EL (cell line): ENCODE measurements around the gene DNAJB8.

Experiments used
- DNase-seq: peaks from one replicate; pipeline ENCODE4 v3.0.0-alpha.2; 2016

Gene DNAJB8

GRCh38 chr3:128442949-128443348 lies 23.7 kb downstream of the DNAJB8 start:
- DNase-seq = no peak

DNA sequence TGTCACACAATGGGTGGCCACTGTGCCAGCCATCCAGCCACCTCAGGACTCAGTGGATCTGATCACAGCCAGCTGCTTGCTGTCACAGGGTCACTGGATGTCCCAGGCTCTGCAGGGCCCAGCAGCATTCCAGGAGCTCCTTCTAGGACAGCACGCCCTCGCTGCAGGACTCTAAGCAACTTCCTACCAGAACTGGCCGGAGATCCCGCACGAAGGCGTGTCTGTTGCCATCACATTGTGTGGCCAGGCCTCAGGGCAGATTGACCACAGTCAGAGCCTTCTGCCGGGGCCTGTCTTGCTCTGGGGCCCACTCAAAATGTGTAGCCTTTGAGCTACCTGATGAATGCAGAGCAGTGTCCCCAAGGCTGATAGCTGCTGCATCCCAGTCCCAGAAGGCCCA lies 24.6 kb downstream of the DNAJB8 start:
- no peak for DNase-seq

DNA sequence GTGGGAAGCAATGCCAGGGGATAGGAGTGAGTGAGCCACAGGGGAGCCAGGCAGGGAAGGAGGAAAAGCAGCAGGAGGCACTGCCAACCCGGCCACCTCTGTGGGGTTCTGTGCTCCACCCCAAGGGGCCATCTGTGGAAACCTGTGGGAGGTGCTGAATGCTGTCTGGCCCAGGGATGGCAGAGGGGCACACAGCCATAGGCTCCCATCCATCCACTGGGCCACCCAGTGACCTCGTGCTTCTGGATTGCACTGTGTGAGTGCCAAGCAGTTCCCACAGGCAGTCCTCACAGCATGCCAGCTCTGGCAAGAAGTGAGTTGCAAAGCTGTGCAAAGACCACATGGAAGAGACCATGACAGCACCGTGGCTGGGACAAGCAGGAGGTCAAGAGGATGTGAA lies 27.5 kb downstream of the DNAJB8 start:
- DNase-seq = peak; percentile 60

DNA sequence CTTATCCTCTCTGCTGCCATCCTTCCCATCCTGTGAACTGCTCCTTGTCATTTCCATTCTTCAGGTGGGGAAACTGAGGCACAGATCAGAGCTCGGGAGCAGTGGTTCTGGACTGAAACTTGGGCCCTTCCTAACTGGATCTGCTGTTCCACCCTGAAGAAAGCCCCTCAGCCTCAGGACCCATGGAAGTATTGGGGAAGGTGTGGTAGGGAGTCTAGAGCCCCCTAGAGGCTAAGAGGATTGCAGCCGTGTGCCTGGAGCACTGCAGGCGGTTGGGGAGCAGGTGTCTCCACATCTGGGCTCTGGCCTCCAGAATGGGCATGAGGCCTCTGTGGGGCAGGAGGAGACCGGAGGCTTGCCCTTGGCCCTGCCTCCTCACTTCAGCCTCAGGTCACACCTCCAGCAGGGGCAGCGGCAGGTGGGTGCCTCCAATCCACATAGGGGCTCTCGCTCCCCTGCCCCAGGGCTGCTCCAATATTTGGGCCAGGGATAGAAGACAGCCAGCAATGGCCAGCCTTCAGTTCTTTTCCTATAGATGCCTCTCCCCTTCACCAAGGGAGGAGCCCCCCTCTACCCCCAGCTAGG lies 28.1 kb downstream of the DNAJB8 start:
- no peak for DNase-seq

- DNase-seq = no peak
Observed at GRCh38 chr3:128436214-128436613, 30.5 kb downstream of the DNAJB8 start.

DNA sequence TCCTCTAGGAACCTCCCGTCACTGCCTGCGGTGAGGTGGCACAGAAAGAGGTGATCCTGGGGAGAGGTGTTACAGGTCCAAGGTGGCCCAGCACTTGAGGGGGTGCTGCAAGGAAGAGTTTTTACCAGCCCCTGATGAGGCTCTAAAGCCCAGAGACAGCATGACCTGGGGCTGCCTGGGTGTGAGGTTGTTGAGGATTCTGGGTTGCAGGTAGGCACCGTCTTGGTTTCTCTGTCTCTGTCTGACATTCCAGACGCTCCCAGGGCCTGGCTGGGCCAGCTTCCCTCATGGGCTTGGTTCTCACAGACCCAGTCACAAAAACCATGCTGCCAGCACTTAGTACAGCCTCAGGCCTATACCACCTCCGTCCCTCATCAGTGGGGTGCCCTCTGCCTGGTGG lies 31.1 kb downstream of the DNAJB8 start:
- DNase-seq = no peak

DNA sequence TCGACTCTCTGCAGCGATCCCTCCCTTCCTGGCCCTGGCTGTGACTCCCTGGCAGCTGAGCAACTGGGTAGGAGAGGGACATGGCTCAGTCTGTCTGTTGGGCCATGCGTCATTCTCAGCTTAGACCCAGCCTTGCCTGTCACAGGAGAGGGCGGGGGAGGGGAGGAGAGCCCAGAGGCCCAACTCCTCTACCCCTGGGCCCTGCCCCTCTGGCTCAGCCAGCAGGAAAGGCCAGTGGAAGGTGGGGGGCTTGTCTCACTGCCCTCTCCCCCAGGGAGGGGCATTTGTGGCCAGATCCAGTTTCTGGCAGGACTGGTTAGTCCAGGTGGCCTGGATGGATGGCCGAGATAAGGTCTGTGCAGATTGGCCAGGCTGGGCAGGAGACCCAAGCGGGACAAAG lies 31.6 kb downstream of the DNAJB8 start:
- no peak for DNase-seq

DNA sequence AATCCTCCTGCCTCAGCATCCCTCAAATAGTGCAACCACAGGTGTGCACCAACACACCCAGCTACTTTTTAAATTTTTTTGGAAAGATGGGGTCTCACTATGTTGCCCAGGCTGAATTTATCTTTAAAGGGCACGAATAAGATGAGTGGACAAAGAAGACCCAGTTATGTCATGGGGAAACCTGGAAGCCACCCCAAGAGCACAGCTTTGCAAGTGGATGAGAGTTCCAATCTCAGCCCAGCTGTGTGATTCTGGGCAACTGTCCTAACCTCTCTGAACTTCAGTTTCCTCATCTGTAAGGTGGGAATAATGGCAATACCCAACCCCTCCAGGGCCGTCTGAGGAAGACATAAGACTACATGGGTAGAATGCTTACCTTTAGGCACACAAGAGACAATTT lies 32.2 kb downstream of the DNAJB8 start:
- no peak for DNase-seq

DNA sequence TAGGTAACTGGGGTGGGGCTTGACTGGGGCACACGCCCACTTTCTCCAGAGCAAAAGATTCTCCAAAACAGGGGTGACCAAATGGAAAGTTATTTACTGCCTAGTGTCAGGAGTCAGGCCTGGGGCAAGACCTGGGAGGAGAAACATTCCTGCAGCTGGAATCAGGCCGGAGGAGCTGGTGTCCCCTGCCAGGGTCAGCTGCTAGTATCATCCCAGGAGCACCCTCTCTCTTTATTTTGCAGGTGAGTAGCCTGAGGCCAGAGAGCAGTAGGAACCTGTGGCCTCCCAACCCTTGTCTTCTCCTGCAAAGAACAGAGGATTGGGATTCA lies 32.9 kb downstream of the DNAJB8 start:
- DNase-seq = peak; percentile 37

DNA sequence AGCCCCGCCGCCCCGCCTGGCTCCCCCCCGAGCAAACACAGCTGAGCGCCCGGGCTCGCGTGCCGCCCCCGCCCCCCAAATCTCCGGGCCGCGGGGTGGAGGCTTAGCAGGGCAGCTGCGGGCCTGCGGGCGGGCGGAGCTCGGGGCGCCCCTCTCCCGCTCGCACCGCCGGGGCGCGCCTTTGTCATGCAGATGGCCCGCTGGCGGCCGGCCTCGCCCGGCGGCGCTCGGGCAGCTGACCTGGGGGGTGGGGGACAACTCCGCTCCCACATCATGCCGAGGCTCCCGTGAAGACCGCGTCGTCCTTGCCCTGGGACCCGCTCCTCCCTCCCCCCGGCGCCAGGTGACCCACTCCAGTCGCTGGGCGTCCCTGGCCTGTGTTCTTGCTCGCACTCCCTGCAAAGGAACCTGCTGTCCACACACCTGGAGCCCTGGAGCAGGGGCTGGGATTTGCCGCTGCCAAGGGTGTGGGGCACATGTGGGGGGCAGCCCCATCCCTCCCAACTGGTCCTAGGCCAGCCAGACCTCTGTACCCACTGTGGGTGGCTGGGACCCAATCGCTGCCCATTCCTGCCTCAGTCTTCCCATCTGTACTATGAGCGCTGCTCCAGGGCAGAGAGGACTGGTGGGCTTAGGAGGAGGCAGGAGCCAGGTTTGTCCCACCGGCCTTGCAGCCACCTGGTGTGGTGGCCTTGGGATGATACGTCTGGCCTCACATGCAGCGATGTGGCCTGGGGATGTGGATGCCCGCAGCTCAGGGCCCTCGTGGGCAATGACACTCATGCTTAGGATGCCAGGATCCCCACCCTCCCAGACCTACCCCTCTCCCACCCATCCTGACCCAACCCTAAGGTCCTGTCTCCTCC lies 33.5 kb downstream of the DNAJB8 start:
- peak; percentile 17 for DNase-seq

- no peak for DNase-seq
Observed at GRCh38 chr3:128432301-128432970, 34.3 kb downstream of the DNAJB8 start.

DNA sequence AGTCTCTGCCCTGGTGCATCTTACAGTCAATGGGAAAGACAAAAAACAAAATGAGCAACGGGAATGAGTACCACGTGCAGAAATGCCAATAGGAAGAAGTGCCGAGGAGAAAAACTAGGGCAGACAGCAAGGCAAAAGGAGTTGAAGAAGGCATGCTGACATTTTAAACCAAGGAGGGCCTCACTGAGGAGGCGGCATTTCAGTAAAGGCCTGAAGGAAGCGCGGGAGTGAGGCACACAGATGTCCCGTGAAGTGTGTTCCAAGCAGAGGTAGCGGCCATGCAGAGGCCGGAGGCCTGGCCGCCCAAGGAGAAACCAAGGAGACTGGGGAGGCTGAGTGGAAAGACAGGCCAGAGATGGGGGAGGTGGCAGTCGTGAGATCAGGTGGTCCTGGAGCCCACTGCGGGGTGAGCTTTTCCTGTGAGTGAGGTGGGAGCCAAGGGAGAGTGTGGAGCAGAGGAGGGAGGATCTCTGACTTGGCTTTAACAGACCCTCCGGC lies 34.8 kb downstream of the DNAJB8 start:
- no peak for DNase-seq

GRCh38 chr3:128430731-128431130 lies 36.0 kb downstream of the DNAJB8 start:
- no peak for DNase-seq

GRCh38 chr3:128430301-128430700 lies 36.4 kb downstream of the DNAJB8 start:
- DNase-seq = no peak

DNA sequence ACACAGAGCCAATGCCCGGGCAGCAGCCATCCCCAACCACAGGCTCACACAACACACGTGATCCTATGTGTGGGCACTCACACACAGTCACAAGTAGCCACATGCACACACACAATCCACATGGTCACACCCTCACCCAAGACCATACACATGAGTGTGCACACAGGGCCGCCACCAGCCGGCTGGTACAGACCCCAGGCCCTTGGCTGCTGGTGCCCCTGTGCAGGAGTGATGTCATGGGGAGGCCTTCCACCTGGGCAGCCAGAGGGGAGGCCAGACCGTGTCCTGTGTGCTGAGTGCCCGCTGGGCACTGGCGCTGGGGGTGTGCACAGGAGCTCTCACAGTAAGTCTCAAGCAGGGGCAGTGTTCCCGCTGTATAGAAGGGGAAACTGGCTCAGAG lies 36.9 kb downstream of the DNAJB8 start:
- no peak for DNase-seq

DNA sequence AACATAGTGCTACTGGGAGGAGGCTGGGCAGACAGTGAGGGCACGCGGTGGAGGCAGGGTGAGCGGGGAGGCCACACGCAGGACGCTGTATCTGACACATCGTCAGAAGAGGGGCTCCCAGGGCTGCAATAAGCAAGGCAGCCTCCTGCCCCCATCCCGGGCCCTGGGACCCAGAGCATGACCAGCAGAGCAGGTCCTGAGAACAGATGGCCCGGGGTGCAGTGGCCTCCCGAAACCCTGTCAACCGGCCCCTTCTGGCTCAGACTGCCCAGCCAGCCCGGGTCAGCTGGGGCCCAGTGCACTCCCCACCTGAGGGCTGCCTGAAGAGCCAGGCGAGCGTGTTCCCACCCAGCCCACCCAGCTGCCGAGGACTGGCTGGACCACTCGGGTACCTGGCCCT lies 37.4 kb downstream of the DNAJB8 start:
- no peak for DNase-seq

GRCh38 chr3:128427872-128428822 lies 38.5 kb downstream of the DNAJB8 start:
- no peak for DNase-seq

DNA sequence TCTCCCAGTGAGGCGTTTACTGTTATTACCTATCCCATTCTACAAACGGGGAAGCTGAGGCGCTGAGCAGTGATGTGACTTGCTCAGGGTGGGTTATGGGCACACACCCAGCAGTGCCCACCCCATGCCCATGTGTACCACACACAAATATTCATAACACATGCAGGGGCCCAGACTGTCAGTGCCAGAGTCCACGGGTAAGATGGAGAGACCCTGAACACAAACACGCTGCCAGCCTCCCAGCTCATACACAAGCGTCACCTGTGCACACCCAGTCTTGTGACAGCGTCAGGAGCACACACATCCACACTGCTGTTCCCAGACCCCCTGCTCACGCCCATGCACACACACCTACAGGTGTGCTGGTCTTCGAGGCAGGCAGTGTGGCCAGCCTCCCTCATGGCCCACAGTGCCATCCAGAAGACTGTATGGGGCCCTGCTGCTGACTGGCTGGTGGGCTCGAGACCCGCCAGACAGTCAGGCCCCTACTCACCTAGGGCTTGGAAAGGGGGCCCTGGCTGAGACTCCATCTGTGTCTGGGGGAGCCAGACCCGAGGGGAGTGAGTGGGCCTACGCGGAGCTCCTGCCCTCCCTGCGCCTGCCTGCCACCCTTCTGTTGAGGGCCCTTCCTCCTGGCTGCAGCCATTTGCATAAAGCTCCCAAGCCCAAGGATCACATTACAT lies 39.4 kb downstream of the DNAJB8 start:
- DNase-seq = no peak

DNA sequence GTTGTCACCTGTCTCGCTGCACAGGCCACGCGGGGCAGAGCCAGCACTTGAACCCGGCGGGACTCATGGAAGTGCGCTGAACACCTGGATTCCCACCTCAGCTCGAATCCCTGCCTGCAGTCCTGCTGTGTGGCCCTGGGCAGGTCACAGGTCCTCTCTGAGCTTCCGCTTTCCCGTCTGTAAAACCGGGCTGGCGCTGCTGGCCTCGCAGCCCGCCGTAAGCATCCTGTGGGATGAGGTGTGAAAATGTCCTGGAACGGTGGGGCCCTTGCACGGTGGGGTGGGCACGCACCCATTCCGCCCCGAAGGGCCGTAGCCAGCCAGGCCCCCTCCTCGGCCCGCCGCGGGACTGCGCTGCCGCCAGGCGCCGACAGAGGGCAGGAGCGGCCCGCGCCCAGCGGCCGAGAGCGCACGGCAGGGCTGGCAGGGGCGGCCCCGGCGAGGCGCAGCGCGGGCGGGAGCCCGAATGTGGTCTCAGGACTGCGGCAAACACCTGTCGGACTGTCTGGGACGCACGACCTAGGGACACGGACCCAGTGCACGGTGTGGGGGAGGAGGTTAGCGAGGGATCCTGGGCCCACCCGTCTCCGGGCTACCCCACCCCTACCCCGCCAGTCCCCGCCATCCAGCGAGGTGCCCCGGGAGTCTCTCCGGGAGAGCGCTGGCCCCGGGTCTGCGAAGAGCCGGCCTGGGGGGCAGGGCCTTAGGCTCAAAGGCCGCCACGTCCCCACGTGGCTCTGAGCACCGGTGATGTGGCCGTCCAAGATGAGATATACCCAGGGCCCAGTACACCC lies 40.4 kb downstream of the DNAJB8 start:
- DNase-seq = peak; percentile 39

DNA sequence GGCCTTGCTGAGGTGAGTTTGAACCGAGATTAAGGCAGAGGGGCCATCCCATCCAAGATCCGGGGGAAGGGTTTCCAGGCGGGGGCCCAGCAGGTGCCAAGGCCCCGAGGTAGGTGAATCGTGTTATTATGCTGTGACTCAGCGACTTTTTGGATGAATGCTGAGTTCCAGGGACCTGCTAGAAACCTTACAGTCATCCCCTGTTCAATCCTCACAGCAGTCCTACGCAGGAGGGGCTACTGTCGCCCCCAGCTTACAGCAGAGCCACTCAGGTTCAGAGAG lies 40.9 kb downstream of the DNAJB8 start:
- no peak for DNase-seq

- DNase-seq = no peak
Observed at GRCh38 chr3:128425142-128425845, 41.4 kb downstream of the DNAJB8 start.
